HG03196 (cell line): ENCODE results near the gene INSC.
"Not testable (repeated sequence)": the region's sequence is repeated elsewhere in the genome, so short reads cannot be mapped to it uniquely, and the experiment has no call there.

ENCODE experiments used
- ATAC-seq: cut with Tn5 transposase; IDR thresholded peaks from one replicate; pipeline ENCODE4 v1.9.1; 2021; ENCODE audit not compliant: unreplicated experiment

Gene INSC, protein sequence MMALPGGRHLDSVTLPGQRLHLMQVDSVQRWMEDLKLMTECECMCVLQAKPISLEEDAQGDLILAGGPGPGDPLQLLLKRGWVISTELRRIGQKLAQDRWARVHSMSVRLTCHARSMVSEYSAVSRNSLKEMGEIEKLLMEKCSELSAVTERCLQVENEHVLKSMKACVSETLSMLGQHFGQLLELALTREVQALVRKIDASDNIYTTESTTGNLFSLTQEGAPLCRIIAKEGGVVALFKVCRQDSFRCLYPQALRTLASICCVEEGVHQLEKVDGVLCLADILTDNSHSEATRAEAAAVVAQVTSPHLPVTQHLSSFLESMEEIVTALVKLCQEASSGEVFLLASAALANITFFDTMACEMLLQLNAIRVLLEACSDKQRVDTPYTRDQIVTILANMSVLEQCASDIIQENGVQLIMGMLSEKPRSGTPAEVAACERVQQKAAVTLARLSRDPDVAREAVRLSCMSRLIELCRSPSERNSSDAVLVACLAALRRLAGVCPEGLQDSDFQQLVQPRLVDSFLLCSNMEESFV

DNA sequence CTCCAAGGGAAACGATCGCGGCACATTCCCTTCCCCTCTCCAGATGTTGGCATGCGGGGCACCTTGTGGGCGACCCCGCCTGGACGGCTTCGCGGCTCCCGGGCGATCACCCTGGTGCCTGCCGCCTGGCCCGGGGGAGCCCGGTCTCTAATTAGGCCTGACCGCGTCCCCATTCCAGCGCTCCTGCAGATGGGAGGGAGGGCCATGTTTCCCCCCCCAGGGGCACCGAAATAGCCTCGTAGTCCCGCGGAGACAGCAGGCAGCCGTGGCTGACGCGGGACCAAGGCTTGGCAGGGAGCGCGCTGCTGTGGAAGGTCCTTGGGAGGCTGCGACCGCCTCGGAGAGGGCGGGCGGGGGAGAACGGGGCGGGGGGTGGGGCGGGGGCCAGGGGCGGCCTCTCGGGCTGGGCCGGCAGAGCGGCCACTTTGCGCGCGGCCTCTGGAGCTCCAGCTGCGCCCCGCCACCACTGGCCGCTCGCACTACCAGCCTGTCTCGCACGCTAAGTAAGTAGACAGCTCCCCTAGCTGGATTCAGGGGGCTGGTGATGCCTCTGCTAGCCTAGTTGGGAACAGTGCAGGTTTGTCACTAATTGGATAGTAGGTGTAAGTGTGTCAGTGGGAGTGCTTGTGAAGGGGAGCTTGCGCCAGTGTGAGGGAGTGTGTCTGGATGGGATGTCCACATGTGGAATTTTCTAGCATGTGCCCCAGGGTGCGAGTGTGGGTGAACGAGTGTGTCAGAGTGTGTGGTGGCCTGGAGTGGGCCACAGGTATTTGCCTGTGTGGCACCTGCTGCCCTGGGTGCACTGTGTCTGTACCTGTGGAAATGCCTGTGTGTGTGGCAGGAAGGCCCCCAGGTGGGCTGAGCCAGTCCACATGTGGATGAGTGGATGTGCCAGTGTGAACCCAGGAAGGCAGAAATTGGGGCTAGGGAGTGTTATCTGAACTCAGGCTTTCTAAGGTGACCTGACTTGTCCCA lies at the start of gene INSC:
INSC (plus strand) TSS at position 423 of the 975 bp plus-strand sequence. CDS start 34,252 bp downstream, outside the sequence.
- ATAC-seq = no peak

DNA sequence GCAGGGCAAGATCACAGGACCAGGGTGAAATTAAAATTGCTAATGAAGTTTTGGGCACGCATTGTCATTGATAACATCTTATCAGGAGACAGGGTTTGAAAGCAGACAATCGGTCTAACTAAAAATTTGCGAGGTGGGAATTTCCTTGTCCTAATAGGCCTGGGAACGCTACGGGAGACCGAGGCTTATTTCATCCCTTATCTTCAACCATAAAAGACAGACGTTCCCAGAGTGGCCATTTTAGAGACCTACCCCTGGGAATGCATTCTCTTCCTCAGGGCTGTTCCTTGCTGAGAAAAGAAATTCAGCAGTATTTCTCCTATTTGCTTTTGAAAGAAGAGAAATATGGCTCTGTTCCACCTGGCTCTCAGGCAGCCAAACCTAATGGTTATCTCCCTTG lies 45.0 kb upstream of the INSC start:
- not testable (repeated sequence) for ATAC-seq

DNA sequence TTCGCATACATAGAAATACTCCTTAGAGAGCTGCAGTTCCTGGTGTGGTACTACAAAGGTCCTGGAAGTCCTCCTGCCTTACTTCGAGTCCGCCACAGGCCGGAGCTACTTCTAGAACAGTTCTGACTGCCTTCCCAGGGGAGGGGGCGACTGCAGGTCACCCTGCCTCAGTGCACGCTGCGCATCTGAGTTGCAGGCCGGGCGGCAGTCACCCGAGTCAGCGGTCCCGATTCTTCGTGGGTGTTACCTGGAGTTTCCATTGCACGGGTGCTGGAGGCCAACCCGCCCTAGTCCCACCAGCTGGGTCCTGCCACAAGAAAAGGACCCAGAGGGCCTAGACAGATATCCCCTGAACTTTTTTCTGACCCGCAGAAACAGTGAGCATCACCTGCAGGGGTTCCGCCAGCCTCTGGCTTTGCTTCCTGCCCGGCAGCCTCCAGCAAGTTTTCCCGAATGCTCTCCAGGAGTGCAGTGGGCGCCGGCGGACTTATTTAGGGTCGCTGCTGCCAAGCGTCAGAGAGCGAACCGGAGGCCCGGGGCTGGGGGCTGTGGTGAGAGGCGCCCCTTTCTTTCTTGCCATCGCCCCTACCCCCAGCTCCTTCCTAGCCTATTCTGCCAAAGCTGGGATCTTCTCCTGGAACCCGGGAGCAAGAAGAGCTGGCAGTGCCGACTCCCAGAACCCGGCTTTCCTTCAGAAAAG lies 43.0 kb upstream of the INSC start:
- ATAC-seq = no peak

DNA sequence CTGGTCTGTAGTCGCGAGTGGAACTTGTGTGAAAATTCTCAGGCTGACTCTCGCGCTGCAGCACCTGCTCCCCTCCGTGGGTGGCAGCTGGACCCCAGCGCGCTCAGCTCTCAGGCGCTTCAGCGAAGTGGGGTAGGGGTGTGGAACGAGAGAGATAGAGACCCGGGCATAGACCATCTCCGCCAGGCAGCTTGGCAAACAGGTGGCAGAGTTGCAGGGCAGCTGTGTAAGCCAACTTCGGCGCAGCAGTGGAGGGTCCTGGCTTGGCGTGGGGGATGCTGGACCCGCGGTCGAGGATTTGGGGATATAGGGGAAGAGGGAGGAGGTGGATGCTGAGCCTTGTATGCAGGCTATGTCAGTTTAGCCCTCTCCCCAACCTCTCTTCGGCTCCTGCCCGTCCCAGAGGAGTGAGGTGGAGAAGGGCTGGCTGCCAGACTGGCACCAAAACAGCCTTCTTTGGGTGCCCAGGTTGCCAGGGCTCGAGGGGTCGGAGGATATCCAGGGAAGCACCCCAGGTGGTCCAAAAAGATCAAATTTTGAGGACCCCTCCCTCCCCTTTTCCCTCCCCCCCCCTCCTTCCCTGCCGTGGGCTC lies 42.1 kb upstream of the INSC start:
- no peak for ATAC-seq

DNA sequence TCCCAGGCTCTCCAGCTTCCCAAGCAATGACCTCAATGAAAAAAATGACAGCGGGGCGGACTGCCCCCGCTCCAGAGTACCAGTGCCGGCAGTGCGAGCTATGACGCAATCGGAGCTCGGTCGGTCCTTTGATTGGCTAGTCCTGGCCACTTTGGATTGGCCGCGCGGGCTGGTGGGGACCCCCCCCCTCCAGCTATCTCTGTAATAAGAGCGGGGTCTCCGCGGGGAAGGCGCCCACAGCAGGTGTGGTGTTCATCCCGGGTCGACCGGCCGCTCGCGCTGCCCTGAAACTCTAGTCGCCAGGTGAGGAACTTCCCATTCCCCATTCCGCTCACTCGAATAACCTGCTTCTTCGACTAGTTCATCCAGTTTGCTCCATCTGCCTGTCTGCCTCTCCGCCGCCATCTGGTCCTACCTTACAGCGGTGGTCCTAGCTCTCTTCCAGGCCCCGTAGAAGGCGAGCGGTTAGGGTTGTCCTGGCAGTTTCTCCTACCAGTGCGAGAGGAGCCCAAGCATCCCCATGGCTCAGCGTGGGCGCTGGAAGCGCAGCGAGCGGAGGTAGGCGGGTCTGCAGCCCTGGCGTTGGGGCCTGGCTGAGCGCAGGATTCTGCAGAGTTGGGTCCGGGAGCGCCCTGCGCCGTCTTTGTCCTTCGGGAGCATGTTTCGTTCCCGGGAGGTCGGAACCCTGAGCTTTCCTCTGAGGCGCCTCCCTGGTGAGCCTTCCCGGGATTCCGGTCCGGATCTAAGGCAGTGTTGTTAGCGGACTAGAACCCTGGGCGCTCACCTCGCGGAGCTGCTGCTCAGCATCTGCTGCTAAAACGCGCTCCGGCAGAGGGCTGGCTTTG lies 41.1 kb upstream of the INSC start, which contains the start of gene CALCB:
CALCB (plus strand) TSS at position 233 of the 845 bp plus-strand sequence. CDS start 1,126 bp downstream, outside the sequence.
- no peak for ATAC-seq

DNA sequence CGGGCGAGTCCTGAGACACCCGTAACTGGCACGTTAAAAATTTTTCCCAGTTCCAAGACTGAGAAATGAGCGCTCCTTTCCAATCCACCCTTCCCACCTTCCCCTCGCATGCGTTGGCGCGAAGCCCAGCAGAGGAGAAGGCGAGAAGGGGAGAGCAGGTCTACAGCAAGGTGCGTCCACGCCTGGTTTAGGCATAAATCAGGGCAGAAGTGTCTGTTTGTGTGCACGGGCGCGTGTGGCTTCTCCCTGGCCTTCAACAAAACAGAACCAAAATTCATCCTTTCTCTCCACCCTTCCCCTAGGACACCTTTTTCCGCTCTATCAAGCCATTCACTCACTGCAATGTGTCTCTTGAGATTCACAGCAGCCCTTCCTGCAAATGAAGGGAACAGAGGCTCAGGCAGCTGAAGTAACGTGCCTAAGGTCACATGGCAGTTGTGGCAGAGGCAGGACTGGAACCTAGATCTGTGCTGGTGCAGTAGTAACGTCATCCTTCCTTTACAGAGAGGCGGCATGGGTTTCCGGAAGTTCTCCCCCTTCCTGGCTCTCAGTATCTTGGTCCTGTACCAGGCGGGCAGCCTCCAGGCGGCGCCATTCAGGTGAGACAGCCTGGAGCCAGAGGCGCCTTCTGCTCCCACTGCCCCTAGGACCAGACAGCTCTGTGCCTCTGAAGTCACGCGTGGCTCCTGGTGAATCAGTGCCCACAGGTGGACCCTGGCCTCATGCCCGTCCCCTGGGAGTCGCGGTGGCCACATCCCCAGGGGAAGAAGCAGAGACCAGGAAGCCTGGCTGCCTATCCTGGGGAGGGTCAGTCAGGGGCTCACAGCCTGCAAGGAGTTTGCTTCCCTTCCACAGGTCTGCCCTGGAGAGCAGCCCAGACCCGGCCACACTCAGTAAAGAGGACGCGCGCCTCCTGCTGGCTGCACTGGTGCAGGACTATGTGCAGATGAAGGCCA lies 40.2 kb upstream of the INSC start:
- peak; percentile 88 for ATAC-seq

DNA sequence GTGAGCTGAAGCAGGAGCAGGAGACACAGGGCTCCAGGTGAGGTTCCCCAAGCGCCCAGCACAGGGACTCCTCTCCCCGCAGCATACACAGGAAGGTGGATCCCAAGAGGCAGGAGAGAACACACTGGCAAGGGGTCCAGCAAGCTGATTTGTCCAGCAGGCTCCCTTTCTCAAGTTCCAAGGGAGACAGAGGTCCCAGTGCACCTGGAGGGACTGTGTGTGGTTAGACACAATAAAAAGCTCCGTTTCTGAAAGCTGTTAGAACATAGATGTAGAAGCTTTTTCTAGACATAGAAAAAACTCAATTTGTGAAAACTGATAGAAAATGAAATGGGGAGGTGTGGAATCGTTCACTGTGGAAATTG lies 39.6 kb upstream of the INSC start:
- ATAC-seq = no peak

DNA sequence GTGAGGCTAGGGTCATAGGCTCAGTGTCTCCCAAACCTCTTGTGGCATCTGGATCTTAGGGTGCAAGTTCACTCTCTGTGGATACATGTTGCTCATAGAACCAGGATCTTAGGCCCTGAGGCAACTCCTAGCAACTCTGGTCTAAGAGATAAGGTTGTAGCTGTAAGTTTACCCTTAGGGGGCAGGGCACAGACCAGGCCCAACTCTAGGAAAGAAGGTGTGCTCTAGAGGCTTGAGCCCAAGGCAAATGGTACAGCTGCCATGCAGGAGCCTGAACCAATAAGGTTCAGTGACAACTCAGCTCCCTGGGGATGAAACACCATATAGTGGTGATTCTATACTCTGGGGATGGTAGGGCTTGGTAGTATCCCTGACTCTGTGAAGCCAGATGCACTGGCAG lies 23.5 kb upstream of the INSC start:
- no peak for ATAC-seq

DNA sequence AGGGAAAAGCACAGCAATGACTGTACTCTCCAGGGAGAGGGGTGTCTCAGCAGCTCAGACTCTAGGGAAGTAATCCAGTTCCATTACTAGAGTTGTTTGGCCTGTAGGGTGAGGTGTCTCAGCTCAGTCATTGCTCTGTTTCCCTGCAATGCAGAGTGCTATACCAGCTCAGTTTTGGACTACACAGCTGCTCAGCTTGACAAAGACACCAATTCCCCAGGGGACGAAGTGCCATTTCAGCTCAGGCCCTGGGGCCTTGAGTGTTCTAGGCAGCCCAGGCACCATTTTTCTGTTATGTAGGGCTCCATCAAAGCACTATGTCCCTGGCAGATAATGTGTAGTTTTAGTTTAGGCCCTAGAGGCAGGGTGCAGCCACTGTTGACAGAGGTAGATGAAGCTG lies 23.1 kb upstream of the INSC start:
- ATAC-seq = no peak

DNA sequence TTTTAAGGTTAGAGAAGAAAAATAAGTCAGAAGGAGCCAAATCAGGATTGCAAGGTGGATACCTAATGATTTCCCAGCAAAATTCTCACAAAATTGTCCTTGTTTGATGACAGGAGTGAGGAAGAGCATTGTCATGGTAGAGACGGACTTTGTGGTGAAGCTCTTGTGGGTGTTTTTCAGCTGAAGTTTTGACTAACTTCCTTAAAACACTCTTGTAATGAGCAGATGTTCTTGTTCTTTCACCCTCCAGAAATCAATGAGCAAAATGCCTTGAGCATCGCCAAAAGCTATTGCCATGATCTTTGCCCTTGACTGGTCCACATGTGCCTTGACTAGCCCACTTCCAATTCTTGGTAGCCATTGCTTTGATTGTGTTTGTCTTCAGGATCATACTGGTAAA lies 21.3 kb upstream of the INSC start:
- ATAC-seq = no peak

DNA sequence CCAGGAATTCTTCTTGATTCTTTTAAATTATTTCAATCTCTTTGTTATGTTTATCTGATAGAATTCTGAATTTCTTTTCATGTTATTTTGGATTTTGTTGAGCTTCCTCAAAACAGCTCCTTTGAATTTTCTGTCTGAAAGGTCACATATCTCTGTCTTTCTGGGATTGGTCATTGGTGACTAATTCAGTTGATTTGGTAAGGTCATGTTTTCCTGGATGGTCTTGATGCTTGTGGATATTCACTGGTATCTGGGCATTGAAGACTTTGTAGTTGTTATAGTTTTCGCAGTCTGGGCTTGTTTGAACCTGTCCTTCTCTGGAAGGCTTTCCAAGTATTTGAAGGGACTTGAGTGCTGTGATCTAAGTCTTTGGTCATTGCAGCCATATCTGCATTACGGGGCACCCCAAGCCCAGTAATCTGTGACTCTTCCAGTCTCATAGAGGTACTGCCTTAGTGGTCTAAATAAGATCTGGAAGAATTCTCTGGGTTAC lies 18.9 kb upstream of the INSC start:
- ATAC-seq = no peak

DNA sequence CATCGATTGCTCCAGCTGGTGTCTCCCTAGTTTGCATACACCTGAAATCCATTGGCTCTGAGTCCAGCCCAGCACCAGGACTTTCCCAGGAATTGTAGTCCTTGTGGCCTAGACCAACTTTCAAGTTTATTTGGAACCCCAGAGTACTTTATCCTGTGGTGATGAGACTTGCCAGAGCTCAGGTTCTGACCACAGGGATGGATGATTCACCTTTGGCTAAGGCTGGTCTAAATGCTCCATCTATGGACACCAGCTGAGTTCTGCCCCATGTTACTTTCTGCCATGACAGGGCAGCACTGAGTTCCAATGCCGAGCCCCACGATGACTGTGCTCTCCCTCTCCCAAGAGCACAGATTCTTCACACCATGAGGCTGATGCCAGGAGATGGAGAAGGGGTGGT lies 17.3 kb upstream of the INSC start:
- ATAC-seq = no peak

DNA sequence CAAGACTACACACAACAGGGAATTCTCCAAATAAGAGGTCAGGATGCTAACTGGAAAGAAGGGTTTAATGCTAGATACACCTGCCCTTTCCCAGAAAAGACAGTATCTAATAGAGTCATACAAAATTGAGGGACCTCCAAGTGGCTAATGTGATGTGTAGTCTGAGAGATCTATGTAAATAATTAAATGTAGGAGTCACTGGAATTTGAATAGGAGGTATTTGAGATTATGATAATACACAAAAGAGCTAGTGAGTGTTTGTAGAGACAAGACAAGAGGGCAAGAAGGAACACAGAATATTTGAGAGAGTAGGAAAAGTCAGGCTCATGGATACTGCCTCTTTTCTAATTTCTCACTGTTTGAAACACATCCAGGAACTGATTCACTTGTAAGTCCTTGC lies 15.5 kb upstream of the INSC start:
- no peak for ATAC-seq

DNA sequence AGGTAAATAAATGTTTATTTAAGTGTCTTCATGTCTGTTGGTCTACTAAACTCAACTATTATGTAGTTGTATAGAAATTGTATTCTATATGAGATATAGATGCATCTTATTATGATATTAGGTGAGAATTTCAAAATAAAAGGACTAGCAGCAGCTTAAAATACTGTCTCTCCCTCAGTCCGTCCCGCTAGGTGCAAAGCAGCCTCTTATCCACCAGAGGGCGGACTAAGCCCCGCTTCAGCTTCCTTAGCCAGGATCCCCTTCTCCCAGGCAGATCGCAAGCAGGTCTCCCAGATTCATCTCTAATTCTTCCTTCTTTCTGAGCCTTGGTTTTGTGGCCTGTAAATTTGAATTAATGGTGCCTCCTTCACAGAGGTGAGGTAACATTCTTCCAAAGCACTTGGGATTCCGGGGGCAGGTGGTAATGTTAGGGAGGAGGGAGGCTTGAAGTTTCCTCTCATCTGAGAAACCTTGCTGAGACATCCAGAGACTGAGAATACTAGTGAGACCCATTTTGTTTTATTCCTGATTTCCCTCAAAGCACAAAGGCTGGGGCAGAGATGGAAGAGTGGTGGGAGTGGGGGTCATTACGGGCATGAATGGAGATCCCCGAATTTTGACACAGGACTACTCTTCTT lies 13.5 kb upstream of the INSC start:
- peak; percentile 67 for ATAC-seq

DNA sequence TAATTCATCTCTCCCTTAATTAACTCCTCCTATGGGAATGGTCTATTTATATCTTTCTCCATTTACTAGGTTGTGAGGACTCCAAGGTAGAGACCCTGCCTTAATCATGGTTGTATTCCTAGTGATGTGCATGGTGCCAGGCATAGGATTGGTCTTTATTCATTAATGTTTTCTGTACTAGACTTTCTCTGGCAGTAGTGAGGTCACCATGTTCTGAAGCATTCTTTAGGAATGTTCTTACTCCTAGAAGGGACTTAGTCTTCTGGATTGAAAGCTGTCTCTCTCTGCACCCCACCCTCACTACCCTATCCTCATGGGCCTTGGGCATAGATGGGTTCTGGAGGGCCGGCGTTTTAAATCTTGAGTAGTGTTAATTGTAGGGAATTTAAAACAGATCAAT lies 10.6 kb upstream of the INSC start:
- no peak for ATAC-seq

DNA sequence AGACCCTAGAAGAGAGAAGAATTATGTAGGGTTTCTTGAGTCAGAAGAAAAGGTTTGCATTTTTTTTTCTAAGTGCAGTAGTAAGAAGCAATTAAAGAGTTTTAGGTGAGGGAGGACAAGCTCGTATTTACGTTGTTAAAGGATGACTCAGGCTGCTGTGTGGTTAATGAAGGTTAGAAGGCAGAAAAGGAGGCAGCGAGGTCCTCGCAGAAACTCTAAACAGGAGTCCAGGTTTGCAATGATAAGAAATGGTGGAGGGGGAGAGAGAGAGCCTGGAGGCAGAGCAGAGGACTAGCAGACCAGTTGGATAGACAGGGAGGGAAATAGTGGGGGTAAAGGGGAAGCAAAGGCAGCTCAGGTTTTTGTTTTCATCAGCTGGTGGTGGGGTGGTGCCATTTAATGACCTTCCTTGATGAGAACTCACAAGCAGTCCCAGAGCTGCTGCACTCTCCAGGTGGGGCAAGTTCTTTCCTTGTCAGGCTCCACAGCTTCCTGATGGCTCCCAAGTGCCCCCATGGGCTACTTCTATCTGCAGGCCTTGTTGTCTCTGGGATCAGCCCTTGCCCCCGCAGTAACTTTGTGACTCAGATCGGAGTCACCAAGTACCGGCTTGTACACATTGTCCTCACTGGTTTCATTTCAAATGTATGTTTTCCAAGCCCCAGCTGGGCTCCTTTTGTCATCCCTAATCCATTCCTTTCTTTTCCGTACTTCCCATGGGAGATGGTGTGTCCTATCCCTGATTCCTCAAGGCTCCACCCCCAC lies 8.3 kb upstream of the INSC start:
- no peak for ATAC-seq
